NCI-H524 (cell line): ENCODE measurements around the gene WDR45B.

Source experiments
- DNase-seq, 2 experiments: peaks; one replicate each; lab custom pipeline; 2025; lab: John Stamatoyannopoulos, UW

The WDR45B gene

GRCh38 chr17:82629748-82630147, 18.5 kb downstream of the WDR45B start:
- no peak for DNase-seq

DNA sequence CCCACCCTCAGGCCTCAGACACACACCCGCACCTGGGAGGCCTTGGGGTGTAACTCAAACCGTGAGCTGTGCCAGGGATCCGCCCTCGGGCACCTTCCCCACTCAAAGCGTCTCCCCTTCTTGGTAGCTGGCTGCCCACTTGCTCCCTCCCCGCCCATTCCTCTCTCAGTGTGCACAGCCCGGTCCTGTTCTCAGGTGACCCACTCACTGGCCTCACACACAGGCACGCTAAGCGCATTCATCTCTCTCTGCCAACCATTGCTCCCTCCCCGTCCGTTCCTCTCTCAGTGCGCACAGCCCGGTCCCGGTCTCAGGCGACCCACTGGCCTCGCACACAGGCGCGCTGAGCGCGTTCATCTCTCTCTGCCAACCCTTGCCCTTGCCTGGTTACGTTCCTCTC, 20.8 kb downstream of the WDR45B start:
- no peak for DNase-seq

GRCh38 chr17:82623707-82624106, 24.5 kb downstream of the WDR45B start:
- DNase-seq = no peak

GRCh38 chr17:82619641-82620040, 28.6 kb downstream of the WDR45B start:
- no peak for DNase-seq

GRCh38 chr17:82619211-82619610, 29.0 kb downstream of the WDR45B start:
- no peak for DNase-seq

DNA sequence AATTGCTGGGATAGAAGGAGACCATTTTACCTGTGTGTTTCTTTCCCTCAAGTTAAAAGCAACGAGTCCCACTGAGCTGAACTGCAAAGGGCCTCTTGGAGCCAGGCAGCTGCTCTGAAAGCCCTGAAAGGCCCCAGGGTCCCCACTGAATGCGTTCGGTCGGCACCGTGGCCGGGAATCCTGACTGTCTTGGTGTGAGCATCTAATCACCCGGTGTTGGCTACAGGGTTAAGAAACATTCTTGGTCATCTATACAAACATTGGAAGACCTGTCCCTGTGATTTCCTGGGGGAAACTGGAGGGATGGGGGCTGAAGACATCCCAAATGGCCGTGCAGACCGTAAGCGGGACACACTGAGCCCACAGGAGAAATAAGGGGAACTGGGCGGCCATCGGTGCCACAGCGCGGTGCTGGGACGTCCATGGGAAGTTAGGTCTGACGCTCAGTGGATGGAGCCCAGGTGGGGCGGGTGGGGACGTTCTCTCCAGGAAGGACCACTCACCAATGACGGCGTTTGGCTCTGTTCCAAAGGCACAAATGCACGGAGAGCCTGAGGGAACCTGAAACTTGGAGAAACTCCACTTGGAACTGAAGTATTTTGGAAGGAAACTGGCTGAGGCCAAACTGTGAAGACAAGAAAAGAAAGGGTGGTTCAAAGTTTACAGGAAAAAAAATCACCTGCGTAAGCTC, 32.1 kb downstream of the WDR45B start:
- no peak for DNase-seq

GRCh38 chr17:82615084-82616020, 32.9 kb downstream of the WDR45B start:
- DNase-seq = no peak

DNA sequence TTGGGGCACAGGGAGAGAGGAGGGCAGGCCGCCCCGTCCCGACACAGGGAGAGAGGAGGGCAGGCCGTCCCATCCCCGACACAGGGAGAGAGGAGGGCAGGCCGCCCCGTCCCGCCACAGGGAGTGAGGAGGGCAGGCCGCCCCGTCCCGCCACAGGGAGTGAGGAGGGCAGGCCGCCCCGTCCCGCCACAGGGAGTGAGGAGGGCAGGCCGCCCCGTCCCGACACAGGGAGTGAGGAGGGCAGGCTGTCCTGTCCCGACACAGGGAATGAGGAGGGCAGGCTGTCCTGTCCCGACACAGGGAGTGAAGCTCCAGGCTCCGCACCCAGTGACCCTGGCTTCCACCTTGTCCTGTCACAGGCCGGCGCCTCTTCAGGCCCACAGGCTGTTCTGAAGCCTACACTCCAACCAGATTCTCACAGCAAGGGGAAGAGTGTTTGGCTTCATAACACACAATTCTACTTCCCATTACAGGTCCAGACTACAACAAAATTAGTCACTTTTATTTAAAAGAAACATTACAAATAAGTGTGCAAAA, 34.1 kb downstream of the WDR45B start:
- DNase-seq = no peak

DNA sequence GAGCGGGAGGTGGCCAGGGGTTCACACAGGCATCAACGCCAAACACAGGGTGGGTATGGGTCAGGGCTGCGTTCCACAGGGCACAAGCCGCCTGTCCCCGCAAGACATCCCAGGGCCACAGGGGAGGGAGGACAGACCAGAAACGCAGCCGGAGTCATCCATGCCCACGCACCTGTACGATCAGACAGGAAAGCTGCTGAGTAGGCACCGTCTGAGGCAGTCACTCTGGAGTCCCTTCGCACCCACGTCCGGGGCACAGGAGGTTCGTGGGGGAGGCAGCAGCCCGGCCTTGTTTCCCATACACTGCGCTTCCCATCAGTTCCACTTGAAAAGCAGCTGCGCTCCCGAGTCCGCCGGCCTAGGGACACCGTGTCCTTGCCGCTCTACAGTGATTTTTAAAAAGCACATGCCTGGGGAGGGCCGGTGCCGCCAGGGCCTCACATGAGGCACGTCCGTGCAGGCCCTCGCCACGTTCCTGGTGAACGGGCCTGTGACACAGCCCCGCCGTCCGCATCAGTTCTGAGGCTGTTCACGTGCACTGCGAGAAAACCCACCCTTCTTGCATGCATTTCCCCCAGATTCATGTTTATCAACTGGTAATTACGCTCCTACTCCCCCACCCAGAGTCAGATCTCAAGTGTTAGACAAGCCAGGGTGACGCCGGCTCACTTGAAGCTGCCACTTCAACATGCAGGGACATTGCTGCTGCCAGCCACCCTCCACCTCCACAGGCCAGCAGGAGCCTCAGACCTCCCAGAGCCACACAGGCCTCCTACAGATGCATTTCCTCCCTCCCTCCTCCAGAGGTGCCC, 34.8 kb downstream of the WDR45B start:
- no peak for DNase-seq

- DNase-seq = peak; percentile 77 to 91
These were observed 36.8 kb downstream of the WDR45B start for GRCh38 chr17:82611140-82612058.

- DNase-seq = no peak
These were observed 38.6 kb downstream of the WDR45B start for GRCh38 chr17:82609655-82610054.

- DNase-seq = no peak
These were observed 39.4 kb downstream of the WDR45B start for GRCh38 chr17:82608816-82609215.

- no peak for DNase-seq
These were observed 42.2 kb downstream of the WDR45B start for GRCh38 chr17:82605939-82606600.

DNA sequence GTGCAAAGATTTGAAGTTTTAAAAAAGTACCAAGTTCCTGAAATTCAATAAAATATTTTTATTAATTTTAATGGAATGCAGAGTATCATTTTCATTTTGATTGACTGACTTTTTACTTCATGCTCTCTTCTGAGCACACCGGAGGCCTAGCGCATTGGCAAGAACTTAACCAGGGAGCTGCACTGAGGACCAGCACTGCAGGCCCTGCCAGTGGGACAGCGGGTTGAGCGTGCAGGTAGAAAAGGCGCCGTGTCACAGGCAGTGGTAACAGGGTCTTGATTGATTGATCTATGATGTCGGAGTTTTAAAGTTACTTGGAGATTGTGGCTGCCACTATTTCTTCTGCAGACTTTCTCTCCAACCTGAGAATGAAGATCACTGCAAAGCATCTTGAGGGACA, 43.7 kb downstream of the WDR45B start:
- DNase-seq = no peak

DNA sequence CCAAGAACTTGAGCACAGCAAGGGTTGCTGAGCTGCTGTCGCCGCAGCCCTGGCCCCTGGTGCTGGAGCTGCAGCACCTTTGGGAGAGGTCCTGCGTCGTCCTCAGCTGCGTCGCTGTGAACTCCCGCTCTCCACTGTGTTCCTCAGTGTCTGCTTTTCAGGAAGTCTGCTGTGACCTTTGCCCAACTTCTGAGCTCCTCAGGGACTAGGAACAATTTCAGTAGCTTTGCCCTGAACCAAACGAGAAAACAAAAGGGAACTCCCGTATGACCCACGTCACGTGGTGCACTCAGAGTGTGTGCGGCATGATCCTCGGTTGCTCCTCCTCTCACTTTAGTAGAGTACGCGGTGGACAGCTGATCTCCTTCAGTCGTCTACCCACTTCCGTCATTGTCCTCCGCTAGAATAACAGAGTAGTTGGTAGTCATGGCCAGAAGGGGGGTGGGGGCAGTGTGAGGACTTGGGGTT, 44.2 kb downstream of the WDR45B start:
- no peak for DNase-seq

- DNase-seq = no peak
These were observed 45.1 kb downstream of the WDR45B start for GRCh38 chr17:82602986-82603710.

DNA sequence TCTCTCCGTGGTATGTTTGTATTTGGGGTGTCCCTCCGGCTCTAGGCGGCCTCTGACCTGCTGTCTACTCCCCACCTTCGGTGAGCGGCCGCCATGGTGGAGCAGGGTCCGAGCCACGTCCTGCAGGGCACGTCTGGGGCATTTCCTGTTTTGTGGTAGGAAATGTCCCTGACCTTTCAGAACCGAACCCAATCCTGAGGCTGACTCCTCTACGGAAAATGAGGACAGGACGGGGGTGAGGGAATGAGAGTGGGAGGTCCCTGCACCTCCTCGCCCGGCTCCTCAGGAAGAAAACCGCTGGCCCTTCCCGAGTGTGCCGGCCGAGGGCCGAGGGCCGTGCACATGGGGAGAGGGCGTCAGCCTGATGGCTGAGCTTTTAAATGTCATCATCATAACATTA, 45.8 kb downstream of the WDR45B start:
- no peak for DNase-seq

- no peak for DNase-seq
These were observed 46.7 kb downstream of the WDR45B start for GRCh38 chr17:82601447-82602000.

DNA sequence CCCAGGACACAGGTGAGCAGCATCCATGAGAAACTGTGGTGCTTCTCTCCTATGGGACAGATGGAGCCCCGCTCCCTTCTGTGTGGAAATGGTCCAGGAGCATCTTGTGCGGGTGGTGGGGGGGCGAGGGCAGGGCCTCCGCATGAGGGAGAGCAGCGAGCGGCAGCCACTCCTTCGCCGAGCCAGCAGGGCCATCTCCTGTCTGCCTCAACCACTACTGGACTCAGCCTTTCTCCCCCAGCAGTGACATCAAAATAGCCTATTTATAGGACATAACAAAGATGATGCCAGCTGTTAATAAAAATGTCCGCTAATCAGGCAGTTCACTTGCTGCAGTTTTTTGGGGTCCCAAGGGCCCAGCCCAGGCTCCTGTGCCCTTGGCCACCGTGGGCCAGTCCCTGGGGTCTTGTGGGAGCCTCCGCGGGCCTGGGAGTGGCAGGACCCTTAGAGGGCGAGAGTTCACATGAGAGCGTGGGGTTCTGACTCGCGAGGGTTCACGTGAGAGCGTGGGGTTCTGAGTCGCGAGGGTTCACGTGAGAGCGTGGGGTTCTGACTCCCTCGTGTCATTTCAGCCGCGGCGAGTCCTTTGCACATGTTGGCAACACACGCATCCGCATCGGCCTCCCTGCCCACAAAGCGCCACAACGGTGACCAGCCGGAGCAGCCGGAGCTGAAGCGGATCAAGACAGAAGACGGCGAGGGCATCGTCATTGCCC, 47.4 kb downstream of the WDR45B start:
- no peak for DNase-seq
